ENCODE measurements around the gene ARMC12.

- TF ChIP-seq REST (IDR thresholded peaks at IDR 0.05; ENCODE audit: unreplicated experiment) (no peak), EZH2phosphoT487 (IDR thresholded peaks at IDR 0.05; ENCODE audit: unreplicated experiment) (no peak), CTCF (conservative IDR thresholded peaks at IDR 0.05; ENCODE audit: low read depth in 2 of 2) (no peak), POLR2AphosphoS5 (IDR thresholded peaks at IDR 0.05; ENCODE audit: low read depth) (peak; percentile 83), EZH2 (IDR thresholded peaks at IDR 0.05; ENCODE audit: low read depth, unreplicated experiment) (no peak), STAT1 (IDR thresholded peaks at IDR 0.05; ENCODE audit: unreplicated experiment) (no peak), JUNB (IDR thresholded peaks at IDR 0.05; ENCODE audit: unreplicated experiment) (no peak), CREB1 (CRISPR knock-in tag; IDR thresholded peaks at IDR 0.05; ENCODE audit: low read depth) (peak; percentile 89), ZNF331 (CRISPR knock-in tag; IDR thresholded peaks at IDR 0.05; ENCODE audit: low read depth) (no peak), ETS1 (IDR thresholded peaks at IDR 0.05) (no peak), NANOG (IDR thresholded peaks at IDR 0.05; ENCODE audit: borderline replicate concordance) (no peak), ZNF114 (CRISPR knock-in tag; IDR thresholded peaks at IDR 0.05) (no peak), ZNF462 (CRISPR knock-in tag; IDR thresholded peaks at IDR 0.05) (no peak)
These were observed 5.5 kb upstream of the ARMC12 start for GRCh38 chr6:35731414-35731735.
